ENCODE data around the gene OR2B6.
"Not testable (repeated sequence)": the region's sequence is repeated elsewhere in the genome, so short reads cannot be mapped to it uniquely, and the experiment has no call there.

The OR2B6 gene

DNA sequence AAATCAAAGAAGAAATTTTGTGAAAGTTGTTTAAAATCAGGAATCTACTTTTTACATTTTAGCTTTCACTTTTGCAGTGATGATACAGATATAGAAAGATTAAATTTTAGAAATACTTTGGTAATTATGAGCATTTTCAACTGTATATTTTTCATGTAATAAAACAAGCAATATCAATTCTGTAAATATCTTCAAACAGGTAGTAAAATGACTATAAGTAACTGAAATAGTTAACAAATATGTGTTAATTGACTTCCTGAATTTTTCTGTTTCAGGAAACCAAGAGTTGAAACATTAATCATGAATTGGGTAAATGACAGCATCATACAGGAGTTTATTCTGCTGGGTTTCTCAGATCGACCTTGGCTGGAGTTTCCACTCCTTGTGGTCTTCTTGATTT is at the start of gene OR2B6:
OR2B6 (plus strand) TSS at position 301 of the 400 bp plus-strand sequence; CDS start at position 301, 0 bp downstream.
- no peak for DNase-seq (ENCODE audit: extremely low read depth, insufficient read length)
- Histone ChIP-seq H3K27me3 (replicated peaks; ENCODE audit: control insufficient read depth, insufficient read depth, low read length) (no peaks in the 10 kb centered on the region), H3K4me3 (replicated peaks; ENCODE audit: low read depth, low read length) (no peak within 1 kb of the TSS), H3K36me3 (ENCODE audit: control insufficient read depth, insufficient read depth, low read length) (no peaks in the 10 kb centered on the region)
- TF ChIP-seq, protein P1, sequence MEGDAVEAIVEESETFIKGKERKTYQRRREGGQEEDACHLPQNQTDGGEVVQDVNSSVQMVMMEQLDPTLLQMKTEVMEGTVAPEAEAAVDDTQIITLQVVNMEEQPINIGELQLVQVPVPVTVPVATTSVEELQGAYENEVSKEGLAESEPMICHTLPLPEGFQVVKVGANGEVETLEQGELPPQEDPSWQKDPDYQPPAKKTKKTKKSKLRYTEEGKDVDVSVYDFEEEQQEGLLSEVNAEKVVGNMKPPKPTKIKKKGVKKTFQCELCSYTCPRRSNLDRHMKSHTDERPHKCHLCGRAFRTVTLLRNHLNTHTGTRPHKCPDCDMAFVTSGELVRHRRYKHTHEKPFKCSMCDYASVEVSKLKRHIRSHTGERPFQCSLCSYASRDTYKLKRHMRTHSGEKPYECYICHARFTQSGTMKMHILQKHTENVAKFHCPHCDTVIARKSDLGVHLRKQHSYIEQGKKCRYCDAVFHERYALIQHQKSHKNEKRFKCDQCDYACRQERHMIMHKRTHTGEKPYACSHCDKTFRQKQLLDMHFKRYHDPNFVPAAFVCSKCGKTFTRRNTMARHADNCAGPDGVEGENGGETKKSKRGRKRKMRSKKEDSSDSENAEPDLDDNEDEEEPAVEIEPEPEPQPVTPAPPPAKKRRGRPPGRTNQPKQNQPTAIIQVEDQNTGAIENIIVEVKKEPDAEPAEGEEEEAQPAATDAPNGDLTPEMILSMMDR (IDR thresholded peaks at IDR 0.05; ENCODE audit: insufficient read depth, low read length, poor library complexity, severe bottlenecking): no peak

DNA sequence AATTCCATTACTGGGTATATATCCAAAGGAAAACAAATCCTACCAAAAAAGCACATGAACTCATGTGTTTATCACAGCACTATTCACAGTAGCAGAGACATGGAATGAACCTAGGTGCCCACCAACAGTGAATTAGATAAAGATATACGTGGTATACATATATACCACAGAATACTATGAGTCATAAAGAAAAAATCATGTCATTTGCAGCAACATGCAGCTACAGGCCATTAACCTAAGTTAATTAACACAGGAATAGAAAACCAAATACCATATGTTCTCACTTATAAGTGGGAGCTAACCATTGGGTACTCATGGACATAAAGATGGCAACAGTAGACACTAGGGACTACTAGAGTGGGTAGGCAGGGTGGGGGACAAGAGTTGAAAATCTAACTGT is 49.0 kb upstream of the OR2B6 start:
- H3K36me3 ChIP-seq (ENCODE audit: control insufficient read depth, insufficient read depth, low read length): no peaks in the 10 kb centered on the region
- H3K27me3 ChIP-seq (replicated peaks; ENCODE audit: control insufficient read depth, insufficient read depth, low read length): no peaks in the 10 kb centered on the region
- no peak overlapping the region for H3K4me3 ChIP-seq (replicated peaks; ENCODE audit: low read depth, low read length)
- no peak for DNase-seq (ENCODE audit: extremely low read depth, insufficient read length)
- TF ChIP-seq, protein P1 (IDR thresholded peaks at IDR 0.05; ENCODE audit: insufficient read depth, low read length, poor library complexity, severe bottlenecking): no peak

DNA sequence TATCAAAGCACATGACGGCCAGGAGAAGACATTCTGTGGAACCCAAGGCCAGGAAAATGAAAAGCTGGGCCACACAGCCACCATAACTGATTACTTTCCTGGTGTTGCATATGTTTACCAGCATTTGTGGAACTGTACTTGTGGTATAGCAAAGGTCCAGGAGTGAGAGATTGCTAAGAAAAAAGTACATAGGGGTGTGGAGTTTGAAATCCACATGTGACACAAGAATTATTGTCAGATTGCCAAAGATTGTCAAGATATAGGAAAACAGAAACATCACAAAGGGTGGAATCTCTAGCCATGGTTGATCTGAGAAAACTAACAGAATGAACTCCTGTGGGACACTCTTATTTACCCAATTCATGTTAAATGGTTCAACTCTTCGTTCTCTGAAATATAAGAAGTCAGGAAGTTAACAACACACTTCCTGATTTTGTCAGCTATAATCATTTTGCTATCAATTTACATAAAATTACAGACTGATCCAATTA is 45.0 kb upstream of the OR2B6 start, which contains the start of gene OR2B2:
OR2B2 (minus strand) TSS at position 441 of the 491 bp plus-strand sequence; CDS start at position 364, 77 bp downstream.
- TF ChIP-seq, protein P1 (IDR thresholded peaks at IDR 0.05; ENCODE audit: insufficient read depth, low read length, poor library complexity, severe bottlenecking): no peak
- Histone ChIP-seq H3K36me3 (ENCODE audit: control insufficient read depth, insufficient read depth, low read length) (no peaks in the 10 kb centered on the region), H3K4me3 (replicated peaks; ENCODE audit: low read depth, low read length) (no peak within 1 kb of the TSS), H3K27me3 (replicated peaks; ENCODE audit: control insufficient read depth, insufficient read depth, low read length) (no peaks in the 10 kb centered on the region)
- no peak for DNase-seq (ENCODE audit: extremely low read depth, insufficient read length)

DNA sequence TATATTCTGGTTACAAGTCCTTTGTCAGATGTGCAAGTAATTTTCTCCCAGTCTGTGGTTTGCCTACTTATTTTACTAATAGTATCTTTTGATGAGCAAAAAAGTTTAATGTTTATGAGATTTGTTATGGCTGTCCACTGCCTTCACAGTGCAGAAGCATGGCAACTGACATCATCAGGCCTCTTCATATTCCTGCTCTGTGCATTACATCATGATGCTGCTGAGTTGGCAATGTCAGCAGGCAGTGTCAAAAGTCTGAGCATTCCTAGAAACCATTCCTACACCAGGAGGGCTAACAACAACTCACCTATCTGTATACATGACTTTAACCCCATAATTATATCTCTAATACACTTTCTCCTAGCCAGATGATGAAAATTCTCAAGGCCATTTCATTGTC is 34.1 kb upstream of the OR2B6 start:
- DNase-seq (ENCODE audit: extremely low read depth, insufficient read length): no peak
- Histone ChIP-seq H3K27me3 (replicated peaks; ENCODE audit: control insufficient read depth, insufficient read depth, low read length) (no peaks in the 10 kb centered on the region), H3K36me3 (ENCODE audit: control insufficient read depth, insufficient read depth, low read length) (no peaks in the 10 kb centered on the region), H3K4me3 (replicated peaks; ENCODE audit: low read depth, low read length) (no peak overlapping the region)
- TF ChIP-seq, protein P1 (IDR thresholded peaks at IDR 0.05; ENCODE audit: insufficient read depth, low read length, poor library complexity, severe bottlenecking): no peak

DNA sequence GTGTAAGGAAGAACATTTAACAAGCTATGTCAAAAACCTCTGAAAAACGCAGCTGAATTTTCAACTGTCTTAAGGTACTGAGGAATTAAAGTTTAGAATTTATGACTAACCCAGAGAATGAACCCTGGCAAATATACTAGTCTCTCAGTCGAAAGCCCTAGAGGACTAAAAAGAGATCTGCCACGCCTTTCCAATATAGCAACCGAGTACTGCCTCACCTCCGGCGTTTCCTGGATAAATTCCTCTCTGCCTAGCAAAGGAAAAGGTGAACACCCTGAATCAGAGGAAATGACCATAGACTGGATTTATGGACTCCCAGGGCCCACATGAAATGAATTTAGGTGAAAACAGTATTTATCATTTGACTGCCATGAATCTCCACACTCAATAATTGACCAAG is 32.9 kb upstream of the OR2B6 start:
- no peak overlapping the region for H3K4me3 ChIP-seq (replicated peaks; ENCODE audit: low read depth, low read length)
- H3K36me3 ChIP-seq (ENCODE audit: control insufficient read depth, insufficient read depth, low read length): no peaks in the 10 kb centered on the region
- TF ChIP-seq, protein P1 (IDR thresholded peaks at IDR 0.05; ENCODE audit: insufficient read depth, low read length, poor library complexity, severe bottlenecking): no peak
- no peak for DNase-seq (ENCODE audit: extremely low read depth, insufficient read length)
- H3K27me3 ChIP-seq (replicated peaks; ENCODE audit: control insufficient read depth, insufficient read depth, low read length): no peaks in the 10 kb centered on the region

DNA sequence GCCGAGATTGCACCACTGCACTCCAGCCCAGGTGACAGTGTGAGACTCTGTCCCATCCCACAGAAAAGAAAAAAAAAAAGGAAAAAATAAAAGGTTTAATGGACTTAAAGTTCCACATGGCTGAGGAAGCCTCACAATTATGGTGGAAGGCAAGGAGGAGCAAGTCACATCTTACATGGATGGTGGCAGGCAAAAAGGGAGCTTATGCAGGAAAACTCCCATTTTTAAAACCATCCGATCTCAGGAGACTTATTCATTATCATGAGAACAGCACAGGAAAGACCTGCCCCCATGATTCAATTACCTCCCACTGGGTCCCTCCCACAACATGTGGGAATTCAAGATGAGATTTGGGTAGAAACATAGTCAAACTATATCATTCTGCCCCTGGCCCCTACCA is 29.0 kb upstream of the OR2B6 start:
- H3K27me3 ChIP-seq (replicated peaks; ENCODE audit: control insufficient read depth, insufficient read depth, low read length); H3K4me3 ChIP-seq (replicated peaks; ENCODE audit: low read depth, low read length); H3K36me3 ChIP-seq (ENCODE audit: control insufficient read depth, insufficient read depth, low read length); DNase-seq (ENCODE audit: extremely low read depth, insufficient read length): not testable (repeated sequence)

DNA sequence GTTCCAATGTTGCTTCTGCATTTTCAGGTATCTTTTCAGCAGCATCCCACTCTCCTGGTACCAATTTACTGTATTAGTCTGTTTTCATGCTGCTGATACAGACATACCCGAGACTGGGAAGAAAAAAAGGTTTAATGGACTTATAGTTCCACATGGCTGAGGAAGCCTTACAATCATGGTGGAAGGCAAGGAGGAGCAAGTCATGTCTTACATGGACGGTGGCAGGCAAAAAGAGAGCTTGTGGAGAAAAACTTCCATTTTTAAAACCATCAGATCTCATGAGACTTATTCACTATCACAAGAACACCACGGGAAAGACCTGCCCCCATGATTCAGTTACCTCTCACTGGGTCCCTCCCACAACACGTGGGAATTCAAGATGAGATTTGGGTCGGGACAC is 27.1 kb upstream of the OR2B6 start:
- H3K4me3 ChIP-seq (replicated peaks; ENCODE audit: low read depth, low read length): not testable (repeated sequence)

More for the DNA sequence above, 27.1 kb upstream of the OR2B6 start:
- not testable (repeated sequence) for H3K36me3 ChIP-seq (ENCODE audit: control insufficient read depth, insufficient read depth, low read length); H3K27me3 ChIP-seq (replicated peaks; ENCODE audit: control insufficient read depth, insufficient read depth, low read length); DNase-seq (ENCODE audit: extremely low read depth, insufficient read length)

All from GM06990 (cell line).